HG02571 (cell line): Measurements from ENCODE around the gene VAV2.

Experiments
- ATAC-seq: cut with Tn5 transposase; IDR thresholded peaks from one replicate; pipeline ENCODE4 v1.9.1; 2021; ENCODE audit warnings: mild to moderate bottlenecking, moderate library complexity; ENCODE audit not compliant: unreplicated experiment

Gene VAV2

GRCh38 chr9:134028575-134029247, 36.6 kb upstream of the VAV2 start:
- no peak for ATAC-seq

GRCh38 chr9:134028076-134028475, 36.0 kb upstream of the VAV2 start:
- ATAC-seq = no peak

- ATAC-seq = no peak
Observed at GRCh38 chr9:134027561-134027960, 35.4 kb upstream of the VAV2 start.

- no peak for ATAC-seq
Observed at GRCh38 chr9:134026981-134027380, 34.9 kb upstream of the VAV2 start.

- no peak for ATAC-seq
Observed at GRCh38 chr9:134026581-134026980, 34.5 kb upstream of the VAV2 start.

- peak; percentile 31 for ATAC-seq
Observed at GRCh38 chr9:134025606-134026541, 33.8 kb upstream of the VAV2 start.

GRCh38 chr9:134024828-134025605, 32.9 kb upstream of the VAV2 start, which contains the start of gene BRD3OS:
Gene BRD3OS (plus strand): TSS chr9:134025481. CDS start chr9:134026748, 1,267 bp downstream.
- ATAC-seq = peak; percentile 85

GRCh38 chr9:134024214-134024792, 32.2 kb upstream of the VAV2 start:
- ATAC-seq = no peak

GRCh38 chr9:134014946-134015345, 22.8 kb upstream of the VAV2 start:
- no peak for ATAC-seq

- no peak for ATAC-seq
Observed at GRCh38 chr9:134011401-134011800, 19.3 kb upstream of the VAV2 start.

GRCh38 chr9:134010310-134011173, 18.4 kb upstream of the VAV2 start:
- no peak for ATAC-seq

- ATAC-seq = no peak
Observed at GRCh38 chr9:134007571-134007970, 15.4 kb upstream of the VAV2 start.

- no peak for ATAC-seq
Observed at GRCh38 chr9:134007150-134007549, 15.0 kb upstream of the VAV2 start.

GRCh38 chr9:134005381-134005780, 13.3 kb upstream of the VAV2 start:
- no peak for ATAC-seq

- no peak for ATAC-seq
Observed at GRCh38 chr9:134004881-134005280, 12.8 kb upstream of the VAV2 start.

- ATAC-seq = no peak
Observed at GRCh38 chr9:134004131-134004873, 12.2 kb upstream of the VAV2 start.

GRCh38 chr9:134003237-134003636, 11.1 kb upstream of the VAV2 start:
- ATAC-seq = no peak

GRCh38 chr9:134002796-134003195, 10.7 kb upstream of the VAV2 start:
- no peak for ATAC-seq

GRCh38 chr9:133999851-134000265, 7.7 kb upstream of the VAV2 start:
- ATAC-seq = no peak
